Endothelial cell of umbilical vein (primary cell): ENCODE measurements around the gene NKD1.

Experiments used
- EZH2 ChIP-seq: IDR thresholded peaks from 2 replicates; pipeline ENCODE4 v1.6.1; 2012; ENCODE audit warnings: borderline replicate concordance, low read depth, mild to moderate bottlenecking, moderate library complexity, low read length, inconsistent platforms; ENCODE audit not compliant: severe bottlenecking
- POLR2A ChIP-seq: IDR thresholded peaks from 2 replicates; pipeline ENCODE4 v1.6.1; 2012; ENCODE audit warnings: low read depth, mild to moderate bottlenecking, control low read depth, low read length
- TF ChIP-seq, protein P1 (sequence below), 2 donors: IDR thresholded peaks; 1 replicate in 1 of 2; 2 replicates in 1 of 2; pipeline ENCODE4 v1.5.1; 2011; ENCODE audit warnings: low read length in 2 of 2, mild to moderate bottlenecking in 2 of 2, moderate library complexity in 2 of 2, control low read depth in 1 of 2, inconsistent platforms in 1 of 2, low read depth in 1 of 2; ENCODE audit not compliant: insufficient read depth in 1 of 2; ENCODE audit errors: extremely low read depth in 1 of 2
- TF ChIP-seq, protein P2 (sequence below): IDR thresholded peaks from 2 replicates; pipeline ENCODE4 v1.6.1; 2011; ENCODE audit not compliant: insufficient read depth, insufficient read length

DNA sequence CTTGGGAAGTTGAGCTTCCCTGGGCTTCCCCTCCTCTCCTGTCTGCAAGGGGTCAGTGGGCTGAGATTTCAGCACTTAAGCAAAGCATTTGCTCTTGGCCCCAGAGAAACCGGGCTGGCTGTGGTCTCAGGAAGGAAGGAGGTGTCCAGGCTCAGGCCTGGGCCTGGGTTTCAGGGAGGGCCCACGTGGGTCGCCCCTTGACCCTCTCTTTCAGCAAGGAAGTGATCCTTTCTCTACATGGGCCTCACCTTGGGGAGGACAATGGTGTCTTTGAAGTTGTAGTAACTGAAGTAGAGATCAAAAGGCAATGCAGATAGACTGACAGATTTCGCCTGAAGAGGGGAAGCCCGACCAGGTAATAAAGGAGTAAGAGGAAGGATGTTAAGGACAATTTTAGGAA, 147.9 kb downstream of the NKD1 start:
- TF ChIP-seq, protein P1, sequence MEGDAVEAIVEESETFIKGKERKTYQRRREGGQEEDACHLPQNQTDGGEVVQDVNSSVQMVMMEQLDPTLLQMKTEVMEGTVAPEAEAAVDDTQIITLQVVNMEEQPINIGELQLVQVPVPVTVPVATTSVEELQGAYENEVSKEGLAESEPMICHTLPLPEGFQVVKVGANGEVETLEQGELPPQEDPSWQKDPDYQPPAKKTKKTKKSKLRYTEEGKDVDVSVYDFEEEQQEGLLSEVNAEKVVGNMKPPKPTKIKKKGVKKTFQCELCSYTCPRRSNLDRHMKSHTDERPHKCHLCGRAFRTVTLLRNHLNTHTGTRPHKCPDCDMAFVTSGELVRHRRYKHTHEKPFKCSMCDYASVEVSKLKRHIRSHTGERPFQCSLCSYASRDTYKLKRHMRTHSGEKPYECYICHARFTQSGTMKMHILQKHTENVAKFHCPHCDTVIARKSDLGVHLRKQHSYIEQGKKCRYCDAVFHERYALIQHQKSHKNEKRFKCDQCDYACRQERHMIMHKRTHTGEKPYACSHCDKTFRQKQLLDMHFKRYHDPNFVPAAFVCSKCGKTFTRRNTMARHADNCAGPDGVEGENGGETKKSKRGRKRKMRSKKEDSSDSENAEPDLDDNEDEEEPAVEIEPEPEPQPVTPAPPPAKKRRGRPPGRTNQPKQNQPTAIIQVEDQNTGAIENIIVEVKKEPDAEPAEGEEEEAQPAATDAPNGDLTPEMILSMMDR (IDR thresholded peaks at IDR 0.05; ENCODE audit: extremely low read depth in 1 of 2, insufficient read depth in 1 of 2, low read depth in 1 of 2, low read length in 2 of 2), result no peak
- TF ChIP-seq, protein P2, sequence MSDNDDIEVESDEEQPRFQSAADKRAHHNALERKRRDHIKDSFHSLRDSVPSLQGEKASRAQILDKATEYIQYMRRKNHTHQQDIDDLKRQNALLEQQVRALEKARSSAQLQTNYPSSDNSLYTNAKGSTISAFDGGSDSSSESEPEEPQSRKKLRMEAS, result no peak
- TF ChIP-seq EZH2 (no peak), POLR2A (no peak)
